IPS-18a (cell line): ENCODE measurements around the gene OR6X1.
"Not testable (repeated sequence)": the region's sequence is repeated elsewhere in the genome, so short reads cannot be mapped to it uniquely, and the experiment has no call there.

ENCODE experiments used
- H3K27ac ChIP-seq: one replicate; pipeline ENCODE4 v1.5.1; 2013; ENCODE audit warnings: low read length
- H3K27me3 ChIP-seq: one replicate; pipeline ENCODE4 v1.6.1; 2013; ENCODE audit warnings: mild to moderate bottlenecking, low read length; ENCODE audit not compliant: control insufficient read depth, insufficient read depth
- H3K36me3 ChIP-seq: one replicate; pipeline ENCODE4 v1.6.1; 2013; ENCODE audit warnings: low read depth, low read length; ENCODE audit not compliant: control insufficient read depth
- H3K4me1 ChIP-seq: one replicate; pipeline ENCODE4 v1.6.1; 2013; ENCODE audit warnings: low read depth, low read length; ENCODE audit not compliant: control insufficient read depth
- H3K4me3 ChIP-seq: one replicate; pipeline ENCODE4 v1.5.1; 2013; ENCODE audit warnings: low read length
- H3K9ac ChIP-seq: one replicate; pipeline ENCODE4 v1.6.1; 2013; ENCODE audit warnings: mild to moderate bottlenecking, low read length, moderate library complexity
- H3K9me3 ChIP-seq: one replicate; pipeline ENCODE4 v1.6.1; 2013; ENCODE audit warnings: low read depth, low read length; ENCODE audit not compliant: control insufficient read depth

The OR6X1 gene

DNA sequence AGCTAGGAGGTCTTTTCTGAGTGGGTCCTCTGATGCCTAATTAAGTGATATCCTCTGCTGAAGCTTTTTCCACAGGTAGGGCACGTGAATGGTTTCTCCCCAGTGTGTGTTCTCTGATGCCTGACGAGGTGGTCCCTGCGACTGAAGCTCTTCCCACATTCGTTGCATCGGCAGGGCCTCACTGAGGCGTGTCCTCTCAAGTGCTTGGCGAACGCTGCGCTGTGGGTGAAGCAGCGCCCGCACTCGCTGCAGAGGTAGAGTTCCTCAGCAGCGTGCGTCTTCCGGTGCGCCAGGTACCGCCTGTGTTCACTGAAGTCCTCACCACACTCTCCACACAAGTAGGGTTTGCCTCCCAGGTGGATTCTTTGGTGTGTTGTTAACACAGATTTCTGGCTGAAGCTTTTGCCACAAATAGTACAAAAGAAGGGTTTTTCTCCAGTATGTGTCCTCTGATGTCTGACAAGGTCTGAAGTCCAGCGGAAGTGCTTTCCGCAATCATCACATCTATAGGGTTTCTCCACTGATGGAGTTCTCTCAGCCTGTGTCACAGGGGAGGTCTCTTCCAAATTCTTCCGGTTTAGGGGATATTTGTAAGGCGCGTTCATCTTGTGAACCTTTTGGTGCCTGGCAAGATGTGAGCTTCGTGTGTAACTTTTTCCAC lies 28.2 kb downstream of the OR6X1 start:
- no peaks in the 10 kb centered on the region for H3K4me1 ChIP-seq
- H3K27ac ChIP-seq: no peak overlapping the region
- peaks cover 75% of the 10 kb centered on the region for H3K36me3 ChIP-seq
- H3K4me3 ChIP-seq: no peak overlapping the region
- H3K27me3 ChIP-seq: no peaks in the 10 kb centered on the region
- H3K9me3 ChIP-seq: no peaks in the 10 kb centered on the region
- H3K9ac ChIP-seq: no peak overlapping the region

DNA sequence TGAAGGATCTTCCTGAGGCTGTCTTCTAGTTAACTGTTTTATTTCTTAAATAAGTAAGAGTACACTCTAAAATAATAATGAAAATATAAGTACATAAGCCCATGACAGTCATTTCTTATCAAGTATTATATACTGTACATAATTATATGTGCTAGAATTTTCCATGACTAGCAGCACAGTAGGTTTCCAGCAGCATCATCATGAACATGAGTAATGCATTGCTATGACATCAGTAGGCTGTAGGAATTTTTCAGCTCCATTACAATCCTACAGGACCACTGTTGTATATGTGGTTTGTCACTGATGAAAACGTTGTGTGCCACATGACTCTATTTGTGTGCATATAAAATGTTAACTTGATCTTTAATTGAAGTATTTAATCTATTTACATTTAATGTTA lies 34.9 kb downstream of the OR6X1 start:
- H3K4me1 ChIP-seq: no peaks in the 10 kb centered on the region
- no peak overlapping the region for H3K27ac ChIP-seq
- no peaks in the 10 kb centered on the region for H3K9me3 ChIP-seq
- peaks cover 8% of the 10 kb centered on the region for H3K36me3 ChIP-seq
- H3K27me3 ChIP-seq: no peaks in the 10 kb centered on the region
- no peak overlapping the region for H3K4me3 ChIP-seq
- H3K9ac ChIP-seq: no peak overlapping the region

DNA sequence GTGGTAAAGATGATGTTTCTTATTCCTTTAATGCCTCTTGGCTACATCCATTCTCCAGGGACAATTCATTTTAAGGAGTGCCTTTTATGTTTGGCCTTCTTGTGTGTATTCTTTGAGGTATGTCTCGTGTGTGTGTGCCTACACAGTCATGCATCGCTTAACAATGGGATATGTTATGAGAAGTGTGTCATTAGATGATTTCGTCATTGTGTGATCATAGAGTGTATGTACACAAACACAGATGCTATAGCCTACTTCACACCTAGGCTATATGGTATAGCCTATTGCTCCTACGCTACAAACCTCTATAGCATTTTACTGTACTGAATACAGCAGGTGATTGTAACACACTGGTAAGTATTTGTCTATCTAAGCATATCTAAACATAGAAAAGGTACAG lies 35.8 kb downstream of the OR6X1 start:
- no peak overlapping the region for H3K27ac ChIP-seq
- no peaks in the 10 kb centered on the region for H3K9me3 ChIP-seq
- no peaks in the 10 kb centered on the region for H3K27me3 ChIP-seq
- H3K4me1 ChIP-seq: no peaks in the 10 kb centered on the region
- H3K36me3 ChIP-seq: no peaks in the 10 kb centered on the region
- no peak overlapping the region for H3K4me3 ChIP-seq
- no peak overlapping the region for H3K9ac ChIP-seq

DNA sequence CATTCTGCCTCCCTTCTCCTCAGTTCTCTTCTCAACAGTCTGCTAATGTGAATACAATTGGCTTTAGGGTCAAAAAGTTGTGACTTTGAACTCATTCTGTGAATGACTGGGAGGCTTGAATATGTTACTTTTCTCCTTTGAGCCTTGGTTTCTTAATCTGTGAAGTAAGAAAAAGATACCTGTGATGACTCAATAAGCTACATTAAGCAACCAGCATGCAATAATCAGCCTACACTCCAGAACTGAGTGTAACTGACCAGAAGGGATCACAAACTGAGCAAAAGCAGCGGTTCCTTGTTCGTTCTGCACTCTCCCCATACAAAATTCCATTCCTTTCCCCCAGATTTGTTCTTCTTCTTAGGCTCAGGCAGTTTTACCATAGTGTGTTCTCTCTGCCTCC lies 36.3 kb downstream of the OR6X1 start:
- H3K4me1 ChIP-seq: no peaks in the 10 kb centered on the region
- no peak overlapping the region for H3K4me3 ChIP-seq
- H3K36me3 ChIP-seq: no peaks in the 10 kb centered on the region
- H3K27me3 ChIP-seq: no peaks in the 10 kb centered on the region
- no peaks in the 10 kb centered on the region for H3K9me3 ChIP-seq
- H3K27ac ChIP-seq: no peak overlapping the region
- H3K9ac ChIP-seq: no peak overlapping the region

DNA sequence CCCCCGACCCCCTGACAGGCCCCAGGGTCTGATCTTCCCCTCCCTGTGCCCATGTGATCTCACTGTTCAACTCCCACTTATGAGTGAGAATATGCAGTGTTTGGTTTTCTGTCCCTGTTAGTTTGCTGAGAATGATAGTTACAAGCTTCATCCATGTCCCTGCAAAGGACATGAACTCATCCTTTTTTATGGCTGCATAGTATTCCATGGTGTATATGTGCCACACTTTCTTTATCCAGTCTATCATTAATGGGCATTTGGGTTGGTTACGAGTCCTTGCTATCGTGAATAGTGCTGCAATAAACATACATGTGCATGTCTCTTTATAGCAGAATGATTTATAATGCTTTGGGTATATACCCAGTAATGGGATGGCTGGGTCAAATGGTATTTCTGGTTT lies 41.7 kb downstream of the OR6X1 start:
- not testable (repeated sequence) for H3K4me1 ChIP-seq, H3K9me3 ChIP-seq, H3K4me3 ChIP-seq, H3K27ac ChIP-seq, H3K36me3 ChIP-seq, H3K9ac ChIP-seq, H3K27me3 ChIP-seq

DNA sequence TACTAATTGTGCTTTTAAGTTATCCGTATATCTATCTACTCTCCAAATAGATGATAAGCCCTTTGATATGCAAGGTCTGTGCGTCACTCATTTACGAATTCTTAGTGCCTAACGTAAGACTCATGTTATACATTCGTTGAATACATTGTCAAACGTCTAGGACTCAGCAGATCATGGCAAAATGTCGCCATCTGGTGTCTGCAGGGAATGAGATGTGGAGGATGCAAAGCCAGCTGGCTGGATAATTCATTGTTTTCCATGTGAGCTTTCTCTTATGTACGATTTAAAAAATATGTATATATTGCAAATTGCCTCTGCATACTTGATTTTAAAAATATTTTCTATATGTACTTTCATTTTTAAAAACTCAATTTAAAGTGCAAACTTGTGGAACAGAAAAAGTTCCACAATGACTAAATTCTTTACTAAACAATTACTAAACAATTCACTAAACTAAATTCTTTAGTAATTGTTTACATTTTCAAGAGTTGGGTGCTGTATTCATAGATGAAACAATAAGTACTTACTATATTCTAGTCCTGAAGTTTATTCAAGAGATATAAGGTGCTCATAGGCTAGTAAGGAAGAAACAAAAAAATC lies 46.6 kb downstream of the OR6X1 start:
- Histone ChIP-seq H3K9me3 (no peaks in the 10 kb centered on the region), H3K4me1 (peaks cover 7% of the 10 kb centered on the region), H3K27me3 (no peaks in the 10 kb centered on the region), H3K27ac (no peak overlapping the region), H3K36me3 (no peaks in the 10 kb centered on the region), H3K4me3 (no peak overlapping the region), H3K9ac (no peak overlapping the region)

DNA sequence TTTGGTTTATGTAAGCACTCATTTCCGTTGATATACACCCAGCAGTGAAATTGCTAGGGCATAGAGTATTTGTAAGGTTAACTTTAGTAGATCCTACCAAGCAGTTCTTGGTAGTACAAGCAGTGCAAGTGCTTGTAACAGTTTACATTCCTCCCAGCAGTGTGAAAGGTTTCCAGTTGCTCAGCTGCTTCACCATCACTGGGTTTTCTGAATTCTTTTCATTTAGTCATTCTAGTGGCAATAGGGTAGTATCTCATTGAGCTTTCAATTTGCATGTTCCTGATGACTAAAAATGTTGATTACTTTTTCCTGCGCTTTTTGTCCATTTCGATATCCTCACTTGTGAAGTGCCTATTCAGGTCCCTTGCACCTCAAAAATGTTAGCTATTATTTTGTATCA lies 47.1 kb downstream of the OR6X1 start:
- Histone ChIP-seq H3K4me1 (peaks cover 7% of the 10 kb centered on the region), H3K27me3 (no peaks in the 10 kb centered on the region), H3K27ac (no peak overlapping the region), H3K4me3 (no peak overlapping the region), H3K9ac (no peak overlapping the region), H3K9me3 (no peaks in the 10 kb centered on the region), H3K36me3 (no peaks in the 10 kb centered on the region)

DNA sequence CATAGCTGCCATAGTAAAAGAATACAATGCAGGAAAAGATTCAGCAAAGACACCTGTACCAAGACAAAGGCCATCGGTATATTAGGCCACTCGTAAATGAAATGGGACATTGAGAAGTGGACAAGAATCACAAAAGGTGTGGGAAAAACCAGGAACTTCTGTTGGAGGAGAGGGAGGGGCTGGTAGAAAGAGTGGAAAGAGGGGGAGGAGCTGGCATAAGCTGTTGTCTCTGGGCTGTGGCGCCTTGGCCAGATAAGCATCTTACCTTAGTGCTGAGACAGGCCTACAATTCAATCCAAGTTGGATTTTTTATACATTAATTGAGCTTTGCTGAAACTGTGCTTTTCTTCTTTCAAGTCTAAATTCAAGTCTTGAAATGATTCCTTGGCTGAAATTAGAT lies 50.0 kb downstream of the OR6X1 start:
- Histone ChIP-seq H3K27me3 (no peaks in the 10 kb centered on the region), H3K27ac (no peak overlapping the region), H3K36me3 (no peaks in the 10 kb centered on the region), H3K9me3 (no peaks in the 10 kb centered on the region), H3K9ac (no peak overlapping the region), H3K4me1 (no peaks in the 10 kb centered on the region), H3K4me3 (no peak overlapping the region)
